ENCODE results near the gene PVALB. TPM values are rescaled to one million over a fixed set of nuclear protein-coding genes. Genes with fewer than 3 reads are reported as not detected.

The PVALB gene
- total RNA-seq, 1 experiment from 2014 or later: not detected

GRCh38 chr22:36815558-36816338 lies 1.1 kb downstream of the PVALB start:
- no peak overlapping the region for H2AFZ ChIP-seq (ENCODE audit: low read depth, low read length, poor library complexity, severe bottlenecking)
- H3K9me2 ChIP-seq (ENCODE audit: insufficient read depth): no peaks in the 10 kb centered on the region
- no peaks in the 10 kb centered on the region for H3K4me1 ChIP-seq (ENCODE audit: control insufficient read depth in 1 of 2, insufficient read depth in 2 of 2, low read length in 2 of 2)
- no peak for TF ChIP-seq CBX3 (IDR thresholded peaks at IDR 0.05; ENCODE audit: low read depth)
- no peak for TF ChIP-seq MAX (IDR thresholded peaks at IDR 0.05)
- TF ChIP-seq EZH2 (IDR thresholded peaks at IDR 0.05): no peak
- TF ChIP-seq CEBPB (IDR thresholded peaks at IDR 0.05; ENCODE audit: low read depth): no peak
- no peak for TF ChIP-seq REST (IDR thresholded peaks at IDR 0.05; ENCODE audit: low read depth)
- TF ChIP-seq SP1 (IDR thresholded peaks at IDR 0.05; ENCODE audit: low read depth): no peak
- no peak for TF ChIP-seq ZNF274 (IDR thresholded peaks at IDR 0.05; ENCODE audit: low read depth, low read length)
- no peak for TF ChIP-seq ELF1 (IDR thresholded peaks at IDR 0.05; ENCODE audit: borderline replicate concordance, low read depth)
- no peak for TF ChIP-seq POLR2A (IDR thresholded peaks at IDR 0.05; ENCODE audit: borderline replicate concordance, extremely low read depth, insufficient read depth, insufficient read length)
- DNase-seq (ENCODE audit: low read depth, low spot score): no peak
- no peak overlapping the region for H3K9ac ChIP-seq (ENCODE audit: low read length)
- ATAC-seq: no peak
- BruUV-seq (replicated peaks): no TSS peak
- no peak overlapping the region for H3K27ac ChIP-seq (ENCODE audit: low read depth, low read length)
- H3K9me3 ChIP-seq (ENCODE audit: control insufficient read depth in 1 of 2, insufficient read depth in 1 of 2, low read depth in 1 of 2, low read length in 2 of 2): no peaks in the 10 kb centered on the region
- ChIA-PET POLR2A (no interaction called here), RAD21 (ENCODE audit: low non-redundant PET in 1 of 2, low total read pairs in 2 of 2, uncharacterized antibody in 2 of 2, unreplicated experiment in 2 of 2) (no interaction called here), CTCF (no interaction called here)
- H4K20me1 ChIP-seq (ENCODE audit: insufficient read depth): no peaks in the 10 kb centered on the region
- no peak overlapping the region for H3K4me3 ChIP-seq (replicated peaks in 1 of 2; ENCODE audit: low read depth in 1 of 2, low read length in 2 of 2)
- no peaks in the 10 kb centered on the region for H3K36me3 ChIP-seq (ENCODE audit: control insufficient read depth in 1 of 2, insufficient read depth in 2 of 2, low read length in 2 of 2)
- H3K79me2 ChIP-seq (ENCODE audit: insufficient read depth, low read length): no peaks in the 10 kb centered on the region
- peaks cover 30% of the 10 kb centered on the region for H3K27me3 ChIP-seq (ENCODE audit: insufficient read depth, low read length)
- intact Hi-C loops (cut with micrococcal nuclease): no loop called here
- H3K4me2 ChIP-seq (ENCODE audit: low read length): no peak overlapping the region

Measured in HCT116 (cell line).